Measurements from ENCODE around the gene C11orf21. TPM values are rescaled to one million over a fixed set of nuclear protein-coding genes. Genes with fewer than 3 reads are reported as not detected.

C11orf21 gene
- total and polyA plus RNA-seq, 9 of the 15 experiments (the other 6 are each of a cell fraction or from before 2014, with no cell fraction given) = 0.10 to 2.6 (median 2.0) TPM

DNA sequence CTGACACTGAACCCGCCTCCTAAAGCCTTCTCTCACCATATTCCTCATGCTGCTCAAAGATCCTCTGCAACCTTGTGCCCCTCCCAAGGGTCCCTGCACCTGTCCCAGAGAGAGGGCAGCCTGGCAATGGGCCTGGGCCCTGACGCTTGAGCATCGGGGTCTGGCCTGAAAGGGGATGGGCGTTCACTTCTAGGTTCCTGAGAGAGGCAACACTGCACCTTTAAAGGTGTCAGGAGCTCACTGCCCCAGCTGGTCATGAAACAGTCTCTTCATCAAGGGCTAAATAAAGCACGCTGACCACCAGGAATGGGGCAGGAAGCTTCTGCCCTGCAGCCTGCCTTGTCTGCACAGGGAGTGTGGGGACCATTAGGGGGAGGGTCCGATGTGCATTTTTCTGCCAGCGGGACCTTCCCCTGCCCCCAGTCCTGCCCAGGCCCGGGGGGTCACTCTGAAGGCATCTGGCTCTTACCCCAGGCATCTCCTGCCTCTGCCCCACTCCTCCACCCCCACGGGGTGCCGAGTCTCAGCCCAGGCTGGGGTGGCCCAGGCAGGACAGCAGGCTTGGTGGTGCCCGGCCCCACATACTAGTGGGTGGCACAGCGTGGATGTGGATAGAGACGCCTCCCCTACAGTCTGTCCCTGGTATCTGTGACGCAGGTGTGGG is 3.5 kb downstream of the C11orf21 start:
- H3K9ac ChIP-seq (ENCODE audit: insufficient read depth in 1 of 2, low read depth in 2 of 2, low read length in 2 of 2) = no peak overlapping the region
- H3K27me3 ChIP-seq (ENCODE audit: control insufficient read depth in 2 of 2, insufficient read depth in 2 of 2, low read length in 2 of 2) = peaks cover 0 to 13% of the 10 kb centered on the region in 2 experiments; a peak in 2 of 5 replicates
- intact Hi-C loops (cut with micrococcal nuclease) = no loop called here
- FAIRE-seq (no peak), ATAC-seq (no peak), DNase-seq (ENCODE audit: extremely low read depth in 1 of 4, low spot score in 3 of 4) (no peak)
- H3K4me3 ChIP-seq = no peak overlapping the region
- no peak overlapping the region for H2AFZ ChIP-seq (ENCODE audit: low read depth, low read length)
- POLR2A ChIA-PET = no interaction called here
- H3K9me3 ChIP-seq (replicated peaks; ENCODE audit: control insufficient read depth, insufficient read depth, low read depth, low read length) = no peaks in the 10 kb centered on the region
- H3K9me1 ChIP-seq (ENCODE audit: control insufficient read depth, insufficient read depth, low read length) = no peaks in the 10 kb centered on the region
- peaks cover 8% of the 10 kb centered on the region; the same call in 2 of the 3 replicates for H3K79me2 ChIP-seq (ENCODE audit: control insufficient read depth, insufficient read depth, low read length)
- 46% methylated on average over 14 of the region's 14 CpGs for WGBS (ENCODE audit: insufficient coverage, low coverage, missing lambda C conversion rate)
- H3K36me3 ChIP-seq (ENCODE audit: control insufficient read depth, insufficient read depth, low read length) = no peaks in the 10 kb centered on the region
- no peak overlapping the region for H3K4me2 ChIP-seq (ENCODE audit: insufficient read depth, low read length)
- CTCF ChIA-PET (ENCODE audit: low intra/inter-chr PET ratio) = interaction anchor here (1.3 to 3.2 kb wide), 2 partner anchors 101 to 103 kb away, joined by 9 to 21 read pairs; no protein-coding TSS in a partner anchor
- H4K20me1 ChIP-seq (replicated peaks; ENCODE audit: control insufficient read depth, insufficient read depth, low read length) = no peaks in the 10 kb centered on the region
- BruUV-seq (replicated peaks) = no TSS peak
- in situ Hi-C loops (cut with MboI) = loop anchor here (5.0 kb wide), 1 partner anchor 96 kb away; no protein-coding TSS in a partner anchor
- H3K4me1 ChIP-seq (replicated peaks in 1 of 2; ENCODE audit: control insufficient read depth in 2 of 2, insufficient read depth in 2 of 2, low read length in 2 of 2) = peaks cover 35 to 68% of the 10 kb centered on the region in 2 experiments
- no peak for TF ChIP-seq PHF8 (IDR thresholded peaks at IDR 0.05; ENCODE audit: borderline replicate concordance, low read length)
- TF ChIP-seq, protein P1, sequence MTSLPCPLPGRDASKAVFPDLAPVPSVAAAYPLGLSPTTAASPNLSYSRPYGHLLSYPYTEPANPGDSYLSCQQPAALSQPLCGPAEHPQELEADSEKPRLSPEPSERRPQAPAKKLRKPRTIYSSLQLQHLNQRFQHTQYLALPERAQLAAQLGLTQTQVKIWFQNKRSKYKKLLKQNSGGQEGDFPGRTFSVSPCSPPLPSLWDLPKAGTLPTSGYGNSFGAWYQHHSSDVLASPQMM (CRISPR knock-in tag; IDR thresholded peaks at IDR 0.05) = no peak
- no peak for TF ChIP-seq HDAC6 (IDR thresholded peaks at IDR 0.05; ENCODE audit: low read depth, low read length)
- no peak for TF ChIP-seq ERF (CRISPR knock-in tag; IDR thresholded peaks at IDR 0.05)
- TF ChIP-seq HNRNPL (IDR thresholded peaks at IDR 0.05; ENCODE audit: low read depth, low read length) = no peak
- TF ChIP-seq, protein P2, sequence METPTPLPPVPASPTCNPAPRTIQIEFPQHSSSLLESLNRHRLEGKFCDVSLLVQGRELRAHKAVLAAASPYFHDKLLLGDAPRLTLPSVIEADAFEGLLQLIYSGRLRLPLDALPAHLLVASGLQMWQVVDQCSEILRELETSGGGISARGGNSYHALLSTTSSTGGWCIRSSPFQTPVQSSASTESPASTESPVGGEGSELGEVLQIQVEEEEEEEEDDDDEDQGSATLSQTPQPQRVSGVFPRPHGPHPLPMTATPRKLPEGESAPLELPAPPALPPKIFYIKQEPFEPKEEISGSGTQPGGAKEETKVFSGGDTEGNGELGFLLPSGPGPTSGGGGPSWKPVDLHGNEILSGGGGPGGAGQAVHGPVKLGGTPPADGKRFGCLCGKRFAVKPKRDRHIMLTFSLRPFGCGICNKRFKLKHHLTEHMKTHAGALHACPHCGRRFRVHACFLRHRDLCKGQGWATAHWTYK (CRISPR knock-in tag; IDR thresholded peaks at IDR 0.05) = no peak
- TF ChIP-seq SIN3A (IDR thresholded peaks at IDR 0.05; ENCODE audit: borderline replicate concordance in 2 of 2, control insufficient read depth in 1 of 2, low read depth in 2 of 2, low read length in 2 of 2) = no peak
- TF ChIP-seq SP2 (IDR thresholded peaks at IDR 0.05; ENCODE audit: extremely low read depth, low read depth, low read length, poor library complexity, severe bottlenecking) = no peak
- TF ChIP-seq ZKSCAN8 (CRISPR knock-in tag; IDR thresholded peaks at IDR 0.05) = no peak
- TF ChIP-seq, protein P3, sequence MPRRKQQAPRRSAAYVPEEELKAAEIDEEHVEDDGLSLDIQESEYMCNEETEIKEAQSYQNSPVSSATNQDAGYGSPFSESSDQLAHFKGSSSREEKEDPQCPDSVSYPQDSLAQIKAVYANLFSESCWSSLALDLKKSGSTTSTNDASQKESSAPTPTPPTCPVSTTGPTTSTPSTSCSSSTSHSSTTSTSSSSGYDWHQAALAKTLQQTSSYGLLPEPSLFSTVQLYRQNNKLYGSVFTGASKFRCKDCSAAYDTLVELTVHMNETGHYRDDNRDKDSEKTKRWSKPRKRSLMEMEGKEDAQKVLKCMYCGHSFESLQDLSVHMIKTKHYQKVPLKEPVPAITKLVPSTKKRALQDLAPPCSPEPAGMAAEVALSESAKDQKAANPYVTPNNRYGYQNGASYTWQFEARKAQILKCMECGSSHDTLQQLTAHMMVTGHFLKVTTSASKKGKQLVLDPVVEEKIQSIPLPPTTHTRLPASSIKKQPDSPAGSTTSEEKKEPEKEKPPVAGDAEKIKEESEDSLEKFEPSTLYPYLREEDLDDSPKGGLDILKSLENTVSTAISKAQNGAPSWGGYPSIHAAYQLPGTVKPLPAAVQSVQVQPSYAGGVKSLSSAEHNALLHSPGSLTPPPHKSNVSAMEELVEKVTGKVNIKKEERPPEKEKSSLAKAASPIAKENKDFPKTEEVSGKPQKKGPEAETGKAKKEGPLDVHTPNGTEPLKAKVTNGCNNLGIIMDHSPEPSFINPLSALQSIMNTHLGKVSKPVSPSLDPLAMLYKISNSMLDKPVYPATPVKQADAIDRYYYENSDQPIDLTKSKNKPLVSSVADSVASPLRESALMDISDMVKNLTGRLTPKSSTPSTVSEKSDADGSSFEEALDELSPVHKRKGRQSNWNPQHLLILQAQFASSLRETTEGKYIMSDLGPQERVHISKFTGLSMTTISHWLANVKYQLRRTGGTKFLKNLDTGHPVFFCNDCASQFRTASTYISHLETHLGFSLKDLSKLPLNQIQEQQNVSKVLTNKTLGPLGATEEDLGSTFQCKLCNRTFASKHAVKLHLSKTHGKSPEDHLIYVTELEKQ (CRISPR knock-in tag; IDR thresholded peaks at IDR 0.05) = no peak
- TF ChIP-seq FOXP1 (CRISPR knock-in tag; IDR thresholded peaks at IDR 0.05) = no peak
- TF ChIP-seq HCFC1 (IDR thresholded peaks at IDR 0.05; ENCODE audit: low read depth, low read length) = no peak
- no peak overlapping the region for H3K27ac ChIP-seq (ENCODE audit: extremely low read depth, low read depth, low read length)

Measured in K562 (cell line).